Thymus (tissue), 11 donors: ENCODE measurements around the gene HIVEP1. TPM values are rescaled to one million over a fixed set of nuclear protein-coding genes. Genes with fewer than 3 reads are reported as not detected.
A peak's percentile ranks its signal among the peaks of the same experiment; 100 is the strongest.

ENCODE experiments used
- DNase-seq, 9 donors: peaks; one replicate each; pipeline ENCODE4 v3.0.0-alpha.2; 2013; ENCODE audit warnings: low spot score in 9 of 9, low read depth in 6 of 9, missing footprints in 1 of 9
- H3K27ac ChIP-seq, 2 donors: one replicate each; pipeline ENCODE4 v1.5.1; 2013; ENCODE audit warnings: control low read depth in 1 of 2, low read depth in 1 of 2, low read length in 1 of 2, mild to moderate bottlenecking in 1 of 2, moderate library complexity in 1 of 2
- H3K27me3 ChIP-seq, 2 donors: one replicate each; pipeline ENCODE4 v1.5.1; 2013; ENCODE audit warnings: low read length in 1 of 2; ENCODE audit not compliant: control insufficient read depth in 2 of 2, insufficient read depth in 1 of 2
- H3K36me3 ChIP-seq, 2 donors: one replicate each; pipeline ENCODE4 v1.5.1; 2013; ENCODE audit warnings: low read length in 1 of 2, mild to moderate bottlenecking in 1 of 2, moderate library complexity in 1 of 2; ENCODE audit not compliant: control insufficient read depth in 2 of 2, insufficient read depth in 2 of 2
- H3K4me1 ChIP-seq, 2 donors: one replicate each; pipeline ENCODE4 v1.5.1; 2013; ENCODE audit warnings: low read length in 2 of 2; ENCODE audit not compliant: control insufficient read depth in 2 of 2, insufficient read depth in 2 of 2
- H3K4me3 ChIP-seq, 2 donors: one replicate each; pipeline ENCODE4 v1.5.1; 2013; ENCODE audit warnings: low read length in 2 of 2, control low read depth in 1 of 2, mild to moderate bottlenecking in 1 of 2
- H3K9me3 ChIP-seq, 2 donors: one replicate each; pipeline ENCODE4 v1.5.1; 2013; ENCODE audit warnings: low read length in 1 of 2, mild to moderate bottlenecking in 1 of 2; ENCODE audit not compliant: control insufficient read depth in 2 of 2, insufficient read depth in 1 of 2
- WGBS: extraction: QIAGEN DNeasy Blood & Tissue Kit; methylation state at CpG from one replicate; pipeline ENCODE4 v1.1.7; 2013; 5-methylcytosine and 5-hydroxymethylcytosine counted together
- polyA plus RNA-seq: library from polyadenylated mRNA; stranded (reverse); fragments of 200-250 nt; gene quantifications from one replicate; pipeline ENCODE4 v1.2.3, GENCODE V29; 2013
- total RNA-seq: library from RNA; stranded (reverse); fragments of 120-200 nt; gene quantifications from one replicate; pipeline ENCODE4 v1.2.4, GENCODE V29; 2013
- donor health status: healthy.

Gene HIVEP1
- total and polyA plus RNA-seq, 2 donors = 8.7 to 24.9 TPM

DNA sequence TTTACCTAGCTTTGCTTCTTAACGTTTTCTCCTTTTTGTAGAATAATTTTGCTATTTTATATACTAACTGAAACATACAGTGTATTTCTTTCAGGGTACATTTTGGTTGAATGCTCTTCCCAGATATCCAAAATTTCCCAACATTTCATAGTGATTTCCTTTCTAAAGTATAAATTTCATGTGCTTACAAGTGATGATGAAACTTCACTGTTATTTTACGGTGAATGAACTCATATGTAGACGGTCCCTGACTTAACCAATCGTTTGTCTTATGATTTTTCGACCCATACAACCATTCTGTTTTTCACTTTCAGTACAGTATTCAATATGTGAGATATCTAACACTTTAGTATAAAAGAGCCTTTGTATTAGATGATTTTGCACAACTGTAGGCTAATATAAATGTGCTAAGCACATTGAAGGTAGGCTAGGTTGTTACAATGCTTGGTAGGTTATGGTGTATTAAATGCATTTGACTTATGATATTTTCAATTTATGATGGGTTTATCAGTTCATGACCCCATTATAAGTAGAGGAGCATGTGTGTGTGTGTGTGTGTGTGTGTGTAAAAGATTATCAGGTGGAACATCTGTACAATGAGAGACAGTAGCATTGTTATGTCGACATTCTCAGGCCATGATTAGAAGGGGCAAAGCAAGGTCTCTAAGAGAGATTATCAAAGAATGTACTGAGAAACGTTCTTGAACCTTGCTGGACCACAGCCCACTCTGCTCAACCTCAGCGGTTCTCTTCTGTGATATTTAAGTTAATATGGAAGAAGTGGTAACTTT, 20.9 kb downstream of the HIVEP1 start:
- 94% methylated on average over 8 of the region's 8 CpGs for WGBS
- peaks cover 0 to 3% of the 10 kb centered on the region in 2 donors for H3K36me3 ChIP-seq
- no peaks in the 10 kb centered on the region for H3K27me3 ChIP-seq
- no peak overlapping the region for H3K4me3 ChIP-seq
- no peak overlapping the region for H3K27ac ChIP-seq
- peaks cover 0 to 7% of the 10 kb centered on the region in 2 donors for H3K9me3 ChIP-seq
- DNase-seq = no peak
- H3K4me1 ChIP-seq = peaks cover 0 to 4% of the 10 kb centered on the region in 2 donors

DNA sequence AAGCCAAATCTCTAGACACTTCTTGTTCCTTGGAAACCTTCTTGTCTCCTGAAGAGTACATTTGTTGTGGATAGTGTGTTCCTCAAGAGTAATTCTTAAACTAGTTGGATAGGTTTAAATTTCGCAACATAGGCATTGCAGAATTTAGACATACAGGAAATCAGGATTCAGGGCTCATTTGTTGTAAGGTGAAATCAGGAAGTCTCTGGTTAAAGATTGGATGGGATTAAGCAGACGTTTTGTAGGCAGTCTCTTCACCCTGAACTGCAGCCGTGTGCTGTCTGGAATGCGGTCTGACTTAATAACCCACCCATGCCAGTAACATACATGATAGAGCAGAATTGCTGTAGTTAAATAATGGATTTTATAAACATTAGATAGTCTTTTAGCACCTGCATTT, 21.7 kb downstream of the HIVEP1 start:
- WGBS = 54% methylated on average over 4 of the region's 4 CpGs
- H3K4me3 ChIP-seq = no peak overlapping the region
- no peaks in the 10 kb centered on the region for H3K36me3 ChIP-seq
- H3K9me3 ChIP-seq = peaks cover 0 to 7% of the 10 kb centered on the region in 2 donors
- no peaks in the 10 kb centered on the region for H3K27me3 ChIP-seq
- peaks cover 0 to 4% of the 10 kb centered on the region in 2 donors for H3K4me1 ChIP-seq
- H3K27ac ChIP-seq = no peak overlapping the region
- no peak for DNase-seq

- WGBS = 95% methylated on average over 3 of the region's 3 CpGs
- H3K27me3 ChIP-seq = no peaks in the 10 kb centered on the region
- DNase-seq = no peak
- H3K36me3 ChIP-seq = no peaks in the 10 kb centered on the region
- peaks cover 0 to 4% of the 10 kb centered on the region in 2 donors for H3K4me1 ChIP-seq
- H3K9me3 ChIP-seq = peaks cover 0 to 5% of the 10 kb centered on the region in 2 donors
- no peak overlapping the region for H3K4me3 ChIP-seq
- H3K27ac ChIP-seq = peak overlapping the region in 1 of 2 donors; percentile 64
Observed at GRCh38 chr6:12034349-12034748, 22.2 kb downstream of the HIVEP1 start.

DNA sequence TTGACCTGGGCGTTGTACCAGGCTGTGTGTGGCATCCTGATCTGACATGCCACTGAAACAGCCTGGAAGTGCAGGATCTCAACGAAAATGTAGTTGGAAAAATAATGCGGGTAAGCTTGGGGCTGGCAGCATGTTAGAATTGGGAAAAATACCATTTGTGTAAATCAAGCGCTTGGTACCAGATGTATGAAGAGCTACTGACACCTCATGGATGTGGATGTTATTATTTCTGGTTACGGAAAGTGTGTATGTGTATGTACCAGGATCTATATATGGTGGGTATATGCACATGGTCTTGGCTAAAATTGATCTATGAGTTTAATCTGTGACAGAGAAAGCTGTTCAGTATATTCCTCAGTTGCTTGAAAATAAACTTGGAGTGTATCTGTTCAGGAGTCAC, 22.7 kb downstream of the HIVEP1 start:
- Histone ChIP-seq H3K9me3 (peaks cover 0 to 5% of the 10 kb centered on the region in 2 donors), H3K4me1 (peaks cover 0 to 4% of the 10 kb centered on the region in 2 donors), H3K27me3 (no peaks in the 10 kb centered on the region), H3K36me3 (no peaks in the 10 kb centered on the region), H3K27ac (peak overlapping the region in 1 of 2 donors; percentile 64), H3K4me3 (no peak overlapping the region)
- 94% methylated on average over 5 of the region's 5 CpGs for WGBS
- DNase-seq = no peak

DNA sequence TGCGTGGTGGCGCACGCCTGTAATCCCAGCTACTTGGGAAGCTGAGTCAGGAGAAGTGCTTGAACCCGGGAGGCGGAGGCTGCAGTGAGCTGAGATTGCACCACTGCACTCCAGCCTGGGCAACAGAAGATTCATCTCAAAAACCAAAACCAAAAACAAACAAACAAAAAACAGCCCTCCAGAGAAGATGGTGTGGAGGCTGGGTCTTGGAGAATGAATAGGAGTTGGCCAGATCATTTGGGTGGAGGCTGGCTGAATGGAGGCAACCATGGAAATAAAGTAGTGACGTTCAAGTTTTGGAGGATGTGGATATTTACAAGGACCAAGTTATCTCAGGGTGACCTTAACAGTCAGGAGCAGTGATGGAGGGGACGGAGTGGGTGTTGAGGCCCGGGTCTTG, 24.7 kb downstream of the HIVEP1 start:
- 99% methylated on average over 8 of the region's 8 CpGs for WGBS
- H3K4me1 ChIP-seq = peaks cover 0 to 4% of the 10 kb centered on the region in 2 donors

GRCh38 chr6:12037798-12038197, 25.7 kb downstream of the HIVEP1 start:
- Histone ChIP-seq H3K36me3 (no peaks in the 10 kb centered on the region), H3K27me3 (no peaks in the 10 kb centered on the region), H3K4me1 (peaks cover 0 to 4% of the 10 kb centered on the region in 2 donors), H3K9me3 (no peaks in the 10 kb centered on the region), H3K4me3 (no peak overlapping the region), H3K27ac (peak overlapping the region in 1 of 2 donors; percentile 52)
- DNase-seq = no peak
- 46% methylated on average over 6 of the region's 6 CpGs for WGBS

More for the DNA sequence above, 24.7 kb downstream of the HIVEP1 start:
- H3K27me3 ChIP-seq = no peaks in the 10 kb centered on the region
- H3K9me3 ChIP-seq = no peaks in the 10 kb centered on the region
- no peak overlapping the region for H3K27ac ChIP-seq
- H3K4me3 ChIP-seq = no peak overlapping the region
- H3K36me3 ChIP-seq = no peaks in the 10 kb centered on the region
- no peak for DNase-seq

DNA sequence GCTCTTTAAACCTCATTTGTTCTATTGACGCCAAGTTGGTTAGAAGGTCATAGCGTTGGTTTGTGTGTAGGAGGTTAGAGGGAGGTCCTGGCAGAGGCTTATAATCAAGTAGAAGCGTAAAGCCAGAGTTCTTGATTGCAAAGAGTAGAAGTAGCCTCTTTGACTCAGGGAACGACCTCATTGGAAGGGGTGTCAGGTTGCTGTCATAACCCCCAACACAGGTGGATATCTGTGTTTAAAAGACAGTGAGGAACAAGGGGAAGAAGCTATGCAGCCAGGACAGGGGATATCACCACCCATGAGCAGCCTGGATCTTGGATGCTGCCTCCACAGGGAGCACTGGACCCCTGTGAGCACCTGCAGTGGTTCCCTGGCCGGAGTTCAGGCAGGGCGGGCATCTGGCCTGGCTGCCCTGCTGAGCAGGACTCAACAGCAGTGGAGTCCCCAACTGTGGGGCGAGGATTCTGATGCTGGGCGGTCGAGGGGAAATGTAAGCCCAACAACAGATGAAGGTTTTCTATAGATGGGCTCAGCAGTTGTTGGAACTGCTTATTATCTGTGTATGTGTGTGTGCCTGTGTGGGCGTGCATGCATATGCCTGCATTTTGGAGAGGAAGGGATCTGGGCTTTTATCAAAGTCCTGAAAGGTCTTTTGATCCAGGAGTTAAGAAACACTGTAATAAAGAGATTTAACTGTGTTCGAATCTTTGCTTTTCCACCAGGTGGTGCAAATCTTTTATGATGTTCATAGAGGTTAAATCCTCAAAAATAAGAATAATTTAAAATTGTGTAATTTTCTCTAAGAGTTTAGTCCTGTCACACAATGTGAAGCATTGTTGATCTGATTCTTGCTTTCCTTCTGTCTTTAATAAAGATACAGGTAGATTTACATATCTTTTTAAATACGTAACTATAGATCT, 27.7 kb downstream of the HIVEP1 start:
- no peak overlapping the region for H3K4me3 ChIP-seq
- 96% methylated on average over 12 of the region's 12 CpGs for whole genome bisulfite sequencing
- DNase-seq = no peak
- peaks cover 0 to 4% of the 10 kb centered on the region in 2 donors for H3K4me1 ChIP-seq
- peaks cover 0 to 10% of the 10 kb centered on the region in 2 donors for H3K9me3 ChIP-seq
- H3K36me3 ChIP-seq = no peaks in the 10 kb centered on the region
- no peak overlapping the region for H3K27ac ChIP-seq
- no peaks in the 10 kb centered on the region for H3K27me3 ChIP-seq

DNA sequence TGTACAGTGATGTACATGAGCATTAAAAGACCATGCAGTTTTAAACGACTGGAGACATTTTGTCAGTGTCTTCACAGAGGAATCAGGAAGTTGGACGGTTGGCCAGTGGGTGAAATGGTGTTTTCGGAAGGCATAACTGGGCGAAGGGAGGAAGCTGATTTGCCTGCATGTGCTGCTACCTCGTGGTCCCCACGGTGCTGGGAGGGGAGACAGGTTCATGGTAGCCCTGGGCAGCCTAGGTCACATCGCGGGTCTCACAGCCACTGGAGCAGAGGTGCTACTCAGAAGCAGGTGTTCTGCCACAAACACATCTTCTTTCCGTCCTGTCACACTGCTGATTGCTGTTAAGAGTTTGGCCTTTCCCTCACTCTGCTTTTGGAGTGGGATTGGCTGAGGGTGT, 35.2 kb downstream of the HIVEP1 start:
- Histone ChIP-seq H3K27ac (no peak overlapping the region), H3K36me3 (peaks cover 0 to 4% of the 10 kb centered on the region in 2 donors), H3K4me3 (no peak overlapping the region), H3K4me1 (peaks cover 0 to 4% of the 10 kb centered on the region in 2 donors), H3K9me3 (peaks cover 0 to 10% of the 10 kb centered on the region in 2 donors), H3K27me3 (no peaks in the 10 kb centered on the region)
- WGBS = 90% methylated on average over 9 of the region's 9 CpGs
- no peak for DNase-seq
